GM12878 (cell line): ENCODE measurements around the gene RALGPS2. TPM values are rescaled to one million over a fixed set of nuclear protein-coding genes. Genes with fewer than 3 reads are reported as not detected.

Experiments used
- ATAC-seq: fragments of 200-7000 bp; cut with Tn5 transposase; 3 replicates; pipeline ENCODE4 v1.9.1; 2020; ENCODE audit warnings: mild to moderate bottlenecking, moderate library complexity
- BruUV-seq: library from RNA; stranded (reverse); fragments of 400-500 nt; replicated peaks from 2 replicates; lab custom pipeline; 2021; lab: Mats Ljungman, UMichigan
- CTCF ChIA-PET: fragments of 300-600 bp; sonication (Branson Sonifier 250); formaldehyde crosslinking; extraction: SDS; loops from one replicate; lab custom pipeline; 2021; ENCODE audit warnings: inconsistent platforms; lab: Yijun Ruan, JAX
- POLR2A ChIA-PET: fragments of 350-600 bp; formaldehyde crosslinking; extraction: SDS; loops from one replicate; lab custom pipeline; 2021; ENCODE audit warnings: inconsistent platforms; lab: Charles Lee
- RAD21 ChIA-PET: fragments of 300-600 bp; sonication (Branson Sonifier 250); formaldehyde crosslinking; loops from one replicate; lab custom pipeline; 2023; ENCODE audit warnings: antibody characterized with exemption; ENCODE audit not compliant: unreplicated experiment; lab: Charles Lee
- SMC1A ChIA-PET: fragments of 300-600 bp; sonication (Branson Sonifier 250); formaldehyde crosslinking; loops from one replicate; lab custom pipeline; 2023; ENCODE audit not compliant: unreplicated experiment, uncharacterized antibody; lab: Charles Lee
- DNase-seq: peaks from one replicate; pipeline ENCODE4 v3.0.0-alpha.2; 2011; ENCODE audit warnings: low read depth, low spot score
- FAIRE-seq: peaks from 3 replicates; lab custom pipeline; 2011; peaks lifted over from hg19 to GRCh38; lab: Jason Lieb, UNC
- H2AFZ ChIP-seq: 2 replicates; pipeline ENCODE4 v1.6.0; 2011; ENCODE audit warnings: low read depth, low read length, control low read depth; ENCODE audit not compliant: control insufficient read depth
- H3K27ac ChIP-seq: 2 replicates; pipeline ENCODE4 v1.5.1; 2011; ENCODE audit warnings: control low read depth; ENCODE audit not compliant: control insufficient read depth, insufficient read depth
- H3K27me3 ChIP-seq, 2 experiments: replicated peaks in 1 of 2; 2 replicates each; pipeline versions ENCODE4 v1.6.0 to v1.6.1; 2011; ENCODE audit warnings: low read length in 1 of 2; ENCODE audit not compliant: control insufficient read depth in 2 of 2, insufficient read depth in 2 of 2
- H3K36me3 ChIP-seq, 2 experiments: 2 replicates each; pipeline ENCODE4 v1.5.1; 2011; ENCODE audit warnings: low read length in 1 of 2; ENCODE audit not compliant: control insufficient read depth in 2 of 2, insufficient read depth in 2 of 2
- H3K4me1 ChIP-seq: 2 replicates; pipeline ENCODE4 v1.6.1; 2011; ENCODE audit warnings: mild to moderate bottlenecking, low read length, moderate library complexity, mixed read lengths; ENCODE audit not compliant: control insufficient read depth, insufficient read depth
- H3K4me2 ChIP-seq: 2 replicates; pipeline ENCODE4 v1.6.0; 2011; ENCODE audit warnings: control low read depth; ENCODE audit not compliant: control insufficient read depth, insufficient read depth
- H3K4me3 ChIP-seq: fragments of 200-600 bp; sonication (generic); 2 replicates; pipeline ENCODE4 v1.5.1; 2016
- H3K79me2 ChIP-seq: 2 replicates; pipeline ENCODE4 v1.6.0; 2011; ENCODE audit warnings: low read length; ENCODE audit not compliant: control insufficient read depth, insufficient read depth
- H3K9ac ChIP-seq: 2 replicates; pipeline ENCODE4 v1.8.0; 2011; ENCODE audit warnings: low read length, control low read depth, mixed read lengths; ENCODE audit not compliant: control insufficient read depth, insufficient read depth
- H3K9me3 ChIP-seq: replicated peaks from 3 replicates; pipeline ENCODE4 v1.5.1; 2011; ENCODE audit warnings: mild to moderate bottlenecking, low read length; ENCODE audit not compliant: control insufficient read depth, insufficient read depth
- H4K20me1 ChIP-seq: 2 replicates; pipeline ENCODE4 v1.6.0; 2011; ENCODE audit not compliant: control insufficient read depth, insufficient read depth
- BMI1 ChIP-seq: fragments of 450-650 bp; IDR thresholded peaks from 2 replicates; pipeline ENCODE4 v1.6.1; 2016; ENCODE audit warnings: mild to moderate bottlenecking, moderate library complexity, borderline replicate concordance
- CTCF ChIP-seq, 3 experiments: IDR thresholded peaks in 2 of 3; conservative IDR thresholded peaks in 1 of 3; 2 replicates each; pipeline ENCODE4 v1.5.1; 2011; ENCODE audit warnings: low read depth in 3 of 3, low read length in 3 of 3, mild to moderate bottlenecking in 3 of 3, control low read depth in 2 of 3, moderate library complexity in 2 of 3, inconsistent platforms in 1 of 3, mixed read lengths in 1 of 3; ENCODE audit not compliant: control insufficient read depth in 2 of 3, insufficient read depth in 1 of 3; ENCODE audit errors: extremely low read depth in 1 of 3
- HDAC6 ChIP-seq: fragments of 200-600 bp; sonication (generic); IDR thresholded peaks from one replicate; pipeline ENCODE4 v1.8.0; 2017; ENCODE audit warnings: antibody characterized with exemption; ENCODE audit not compliant: unreplicated experiment
- HDGF ChIP-seq: fragments of 450-650 bp; IDR thresholded peaks from 2 replicates; pipeline ENCODE4 v1.6.1; 2016; ENCODE audit warnings: antibody characterized with exemption
- MYB ChIP-seq: fragments of 150-350 bp; IDR thresholded peaks from 2 replicates; pipeline ENCODE4 v1.6.1; 2014; ENCODE audit warnings: mild to moderate bottlenecking, low read depth, low read length, borderline replicate concordance
- NFIC ChIP-seq: IDR thresholded peaks from 2 replicates; pipeline ENCODE4 v1.6.1; 2012; ENCODE audit warnings: low read depth, mild to moderate bottlenecking, inconsistent platforms, low read length, moderate library complexity
- PBX3 ChIP-seq: IDR thresholded peaks from 2 replicates; pipeline ENCODE4 v1.6.1; 2011; ENCODE audit warnings: mild to moderate bottlenecking, low read depth, low read length, moderate library complexity; ENCODE audit not compliant: insufficient replicate concordance
- RB1 ChIP-seq: fragments of 450-650 bp; formaldehyde crosslinking; IDR thresholded peaks from 2 replicates; pipeline ENCODE4 v1.6.1; 2017; ENCODE audit warnings: mild to moderate bottlenecking, borderline replicate concordance
- SMAD5 ChIP-seq: IDR thresholded peaks from 2 replicates; pipeline ENCODE4 v1.6.1; 2016; ENCODE audit warnings: antibody characterized with exemption, low read depth
- SMC3 ChIP-seq: IDR thresholded peaks from 2 replicates; pipeline ENCODE4 v1.6.1; 2011; ENCODE audit warnings: low read length, improper control_type of control experiment, borderline replicate concordance
- USF1 ChIP-seq: IDR thresholded peaks from 2 replicates; pipeline ENCODE4 v1.6.1; 2011; ENCODE audit warnings: borderline replicate concordance, low read depth, mild to moderate bottlenecking, moderate library complexity, mixed read lengths, low read length; ENCODE audit not compliant: insufficient read depth; ENCODE audit errors: extremely low read length
- whole genome bisulfite sequencing: methylation state at CpG from one replicate; pipeline ENCODE4 v1.1.6; 2016; ENCODE audit warnings: low lambda C conversion rate; ENCODE audit not compliant: insufficient replicate concordance, insufficient coverage; ENCODE audit errors: missing lambda C conversion rate; 5-methylcytosine and 5-hydroxymethylcytosine counted together
- in situ Hi-C: fragments of 300-500 bp; cut with MboI; formaldehyde crosslinking; loops from 9 replicates; pipeline ENCODE4 v1.14.3; 2018; ENCODE audit warnings: mixed read lengths
- intact Hi-C: fragments of 100-400 bp; cut with micrococcal nuclease; formaldehyde crosslinking; loops from one replicate; pipeline ENCODE4 v1.14.2; 2022; ENCODE audit not compliant: unreplicated experiment
- polyA plus RNA-seq, 11 experiments: library from polyadenylated mRNA; depleted of rRNA in 4 of 11; unstranded in 6 of 11; stranded (reverse) in 5 of 11; fragments of >200 nt; fragmentation: Nextera tagmentation in 4 of 11; fragmentation: Illumina TruSeq in 1 of 11; extraction: Ambion mirVana in 4 of 11; extraction: Trizol in 1 of 11; gene quantifications; 1 replicate in 1 of 11; 2 replicates in 10 of 11; pipeline versions ENCODE4 v1.2.1 to v1.2.3, GENCODE V29; 2011 to 2016; ENCODE audit warnings: inconsistent platforms in 2 of 11, missing spikeins in 2 of 11, low read depth in 1 of 11
- total RNA-seq, 4 experiments: library from RNA; depleted of rRNA in 3 of 4; stranded (reverse); fragments of >200 nt in 3 of 4; fragmentation: Illumina TruSeq in 1 of 4; extraction: Trizol in 1 of 4; gene quantifications; 2 replicates each; pipeline versions ENCODE4 v1.2.1 to v1.2.3, GENCODE V29; 2013 to 2021
- TF ChIP-seq, protein P1 (sequence below): fragments of 450-650 bp; IDR thresholded peaks from 2 replicates; pipeline ENCODE4 v1.6.1; 2016; ENCODE audit warnings: mild to moderate bottlenecking
- TF ChIP-seq, protein P2 (sequence below): IDR thresholded peaks from 2 replicates; pipeline ENCODE4 v1.6.1; 2011; ENCODE audit warnings: low read depth, mild to moderate bottlenecking, low read length, moderate library complexity, borderline replicate concordance; ENCODE audit errors: extremely low read depth
- TF ChIP-seq, protein P3 (sequence below): fragments of 450-650 bp; IDR thresholded peaks from 2 replicates; pipeline ENCODE4 v1.6.1; 2017; ENCODE audit warnings: antibody characterized with exemption, mild to moderate bottlenecking, moderate library complexity

RALGPS2 gene
- total and polyA plus RNA-seq, 10 of the 15 experiments (the other 5 are each of a cell fraction or from before 2014, with no cell fraction given) = 0.08 to 3.7 (median 0.50) TPM

DNA sequence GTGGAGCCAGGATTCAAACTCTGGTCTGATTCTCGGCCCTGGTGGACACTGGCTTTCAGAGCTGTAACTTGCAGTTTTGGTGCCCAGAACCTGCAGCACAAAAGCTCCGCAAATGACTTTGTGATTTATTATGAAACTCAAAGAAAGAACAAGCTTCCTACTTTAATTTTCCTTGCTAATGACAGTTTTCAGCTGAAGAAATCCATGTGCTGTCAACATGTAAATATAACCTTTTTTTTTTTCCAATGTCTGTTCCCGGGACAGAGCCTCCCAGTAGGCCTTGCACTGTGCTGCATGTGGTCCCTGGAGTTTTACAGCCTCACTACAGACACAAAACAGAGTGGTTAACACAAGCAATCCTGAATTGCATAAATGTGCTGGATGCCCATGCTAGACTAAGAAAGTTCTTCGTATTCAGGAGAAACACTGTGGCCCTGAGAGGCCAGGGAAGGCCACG lies 208.1 kb downstream of the RALGPS2 start:
- peaks cover 11% of the 10 kb centered on the region for H3K4me1 ChIP-seq
- intact Hi-C loops = no loop called here
- TF ChIP-seq USF1 = no peak
- TF ChIP-seq SMAD5 = no peak
- TF ChIP-seq RB1 = no peak
- no peak for TF ChIP-seq NFIC
- TF ChIP-seq, protein P1, sequence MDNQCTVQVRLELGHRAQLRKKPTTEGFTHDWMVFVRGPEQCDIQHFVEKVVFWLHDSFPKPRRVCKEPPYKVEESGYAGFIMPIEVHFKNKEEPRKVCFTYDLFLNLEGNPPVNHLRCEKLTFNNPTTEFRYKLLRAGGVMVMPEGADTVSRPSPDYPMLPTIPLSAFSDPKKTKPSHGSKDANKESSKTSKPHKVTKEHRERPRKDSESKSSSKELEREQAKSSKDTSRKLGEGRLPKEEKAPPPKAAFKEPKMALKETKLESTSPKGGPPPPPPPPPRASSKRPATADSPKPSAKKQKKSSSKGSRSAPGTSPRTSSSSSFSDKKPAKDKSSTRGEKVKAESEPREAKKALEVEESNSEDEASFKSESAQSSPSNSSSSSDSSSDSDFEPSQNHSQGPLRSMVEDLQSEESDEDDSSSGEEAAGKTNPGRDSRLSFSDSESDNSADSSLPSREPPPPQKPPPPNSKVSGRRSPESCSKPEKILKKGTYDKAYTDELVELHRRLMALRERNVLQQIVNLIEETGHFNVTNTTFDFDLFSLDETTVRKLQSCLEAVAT = no peak
- no peak for TF ChIP-seq MYB
- TF ChIP-seq PBX3 = no peak
- no peak for TF ChIP-seq HDGF
- no peak for TF ChIP-seq CTCF (IDR thresholded peaks at IDR 0.05 in 2 of 3, conservative IDR thresholded peaks at IDR 0.05 in 1 of 3; ENCODE audit: control insufficient read depth in 2 of 3, extremely low read depth in 1 of 3, insufficient read depth in 1 of 3, low read depth in 3 of 3, low read length in 3 of 3)
- TF ChIP-seq, protein P2, sequence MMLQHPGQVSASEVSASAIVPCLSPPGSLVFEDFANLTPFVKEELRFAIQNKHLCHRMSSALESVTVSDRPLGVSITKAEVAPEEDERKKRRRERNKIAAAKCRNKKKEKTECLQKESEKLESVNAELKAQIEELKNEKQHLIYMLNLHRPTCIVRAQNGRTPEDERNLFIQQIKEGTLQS = no peak
- no peak for TF ChIP-seq HDAC6
- TF ChIP-seq, protein P3, sequence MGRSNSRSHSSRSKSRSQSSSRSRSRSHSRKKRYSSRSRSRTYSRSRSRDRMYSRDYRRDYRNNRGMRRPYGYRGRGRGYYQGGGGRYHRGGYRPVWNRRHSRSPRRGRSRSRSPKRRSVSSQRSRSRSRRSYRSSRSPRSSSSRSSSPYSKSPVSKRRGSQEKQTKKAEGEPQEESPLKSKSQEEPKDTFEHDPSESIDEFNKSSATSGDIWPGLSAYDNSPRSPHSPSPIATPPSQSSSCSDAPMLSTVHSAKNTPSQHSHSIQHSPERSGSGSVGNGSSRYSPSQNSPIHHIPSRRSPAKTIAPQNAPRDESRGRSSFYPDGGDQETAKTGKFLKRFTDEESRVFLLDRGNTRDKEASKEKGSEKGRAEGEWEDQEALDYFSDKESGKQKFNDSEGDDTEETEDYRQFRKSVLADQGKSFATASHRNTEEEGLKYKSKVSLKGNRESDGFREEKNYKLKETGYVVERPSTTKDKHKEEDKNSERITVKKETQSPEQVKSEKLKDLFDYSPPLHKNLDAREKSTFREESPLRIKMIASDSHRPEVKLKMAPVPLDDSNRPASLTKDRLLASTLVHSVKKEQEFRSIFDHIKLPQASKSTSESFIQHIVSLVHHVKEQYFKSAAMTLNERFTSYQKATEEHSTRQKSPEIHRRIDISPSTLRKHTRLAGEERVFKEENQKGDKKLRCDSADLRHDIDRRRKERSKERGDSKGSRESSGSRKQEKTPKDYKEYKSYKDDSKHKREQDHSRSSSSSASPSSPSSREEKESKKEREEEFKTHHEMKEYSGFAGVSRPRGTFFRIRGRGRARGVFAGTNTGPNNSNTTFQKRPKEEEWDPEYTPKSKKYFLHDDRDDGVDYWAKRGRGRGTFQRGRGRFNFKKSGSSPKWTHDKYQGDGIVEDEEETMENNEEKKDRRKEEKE = no peak
- TF ChIP-seq SMC3 = no peak
- TF ChIP-seq BMI1 = no peak
- TF ChIP-seq, all 136 proteins: peak for 0
- Histone ChIP-seq H3K27me3 (no peaks in the 10 kb centered on the region), H3K9ac (no peak overlapping the region), H3K36me3 (no peaks in the 10 kb centered on the region), H3K4me2 (no peak overlapping the region), H2AFZ (no peak overlapping the region), H3K4me3 (no peak overlapping the region), H3K79me2 (no peaks in the 10 kb centered on the region), H3K27ac (no peak overlapping the region), H3K9me3 (no peaks in the 10 kb centered on the region), H4K20me1 (no peaks in the 10 kb centered on the region)
- ChIA-PET SMC1A (no interaction called here), RAD21 (interaction anchor here (1.9 kb wide), 1 partner anchor 70 kb away, joined by 5 read pairs; no protein-coding TSS in a partner anchor), CTCF (interaction anchor here (0.9 to 1.8 kb wide), 4 partner anchors 12 to 391 kb away, joined by 3 to 4 read pairs (median 4); no protein-coding TSS in a partner anchor), POLR2A (interaction anchor here (0.7 kb wide), 1 partner anchor 14 kb away, joined by 3 read pairs; no protein-coding TSS in a partner anchor)
- FAIRE-seq = no peak
- no TSS peak for BruUV-seq
- ATAC-seq = no peak
- in situ Hi-C loops = no loop called here
- 26% methylated on average over 5 of the region's 5 CpGs for WGBS
- DNase-seq = no peak
